Left ventricle myocardium inferior (tissue), 1 donor: ENCODE results near the gene TRAP1. TPM values are rescaled to one million over a fixed set of nuclear protein-coding genes. Genes with fewer than 3 reads are reported as not detected.

Experiments used
- DNase-seq: peaks from one replicate; pipeline ENCODE4 v3.0.0-alpha.2; 2020
- H3K27ac ChIP-seq: fragments of 200-600 bp; replicated peaks from 2 replicates; pipeline ENCODE4 v1.8.0; 2021
- H3K27me3 ChIP-seq: fragments of 200-600 bp; 2 replicates; pipeline ENCODE4 v1.8.0; 2021; ENCODE audit warnings: low read depth
- H3K36me3 ChIP-seq: fragments of 200-600 bp; 2 replicates; pipeline ENCODE4 v1.8.0; 2021
- H3K4me1 ChIP-seq: fragments of 200-600 bp; 2 replicates; pipeline ENCODE4 v1.8.0; 2021
- H3K4me3 ChIP-seq: fragments of 200-600 bp; 2 replicates; pipeline ENCODE4 v1.8.0; 2021; ENCODE audit warnings: mild to moderate bottlenecking, moderate library complexity
- H3K9me3 ChIP-seq: fragments of 200-600 bp; replicated peaks from 2 replicates; pipeline ENCODE4 v1.8.0; 2021
- CTCF ChIP-seq: fragments of 200-600 bp; IDR thresholded peaks from 2 replicates; pipeline ENCODE4 v1.8.0; 2021; ENCODE audit warnings: antibody characterized with exemption, mild to moderate bottlenecking, borderline replicate concordance
- intact Hi-C: fragments of 100-400 bp; cut with micrococcal nuclease; formaldehyde crosslinking; loops from one replicate; pipeline ENCODE4 v1.11.0; 2022
- total RNA-seq: library from RNA; stranded (reverse); fragmentation: NEBNext Ultra II Directional; extraction: Animal tissue kit (Norgen Biotek cat#: 25700); gene quantifications from one replicate; pipeline ENCODE4 v1.2.1, GENCODE V29; 2021
- donor health status: DM: no; HTN: yes; CAD: no; lungs with severe emphysema.

TRAP1 gene
- total RNA-seq, 1 donor from 2014 or later: 128 TPM

- intact Hi-C loops: no loop called here
- DNase-seq: no peak
- TF ChIP-seq CTCF: no peak
- no peak overlapping the region for H3K4me3 ChIP-seq
- H3K27ac ChIP-seq: no peak overlapping the region
- no peaks in the 10 kb centered on the region for H3K9me3 ChIP-seq
- no peaks in the 10 kb centered on the region for H3K27me3 ChIP-seq
- peaks cover 6% of the 10 kb centered on the region for H3K4me1 ChIP-seq
- peaks cover 91% of the 10 kb centered on the region for H3K36me3 ChIP-seq
These were observed 43.2 kb upstream of the TRAP1 start for GRCh38 chr16:3760518-3760917.

GRCh38 chr16:3759736-3760135 lies 42.4 kb upstream of the TRAP1 start:
- intact Hi-C loops: no loop called here
- no peaks in the 10 kb centered on the region for H3K27me3 ChIP-seq
- no peak overlapping the region for H3K4me3 ChIP-seq
- TF ChIP-seq CTCF: no peak
- H3K9me3 ChIP-seq: no peaks in the 10 kb centered on the region
- no peaks in the 10 kb centered on the region for H3K4me1 ChIP-seq
- no peak for DNase-seq
- no peak overlapping the region for H3K27ac ChIP-seq
- peaks cover 88% of the 10 kb centered on the region for H3K36me3 ChIP-seq

GRCh38 chr16:3756113-3756512 lies 38.8 kb upstream of the TRAP1 start:
- TF ChIP-seq CTCF: no peak
- no peaks in the 10 kb centered on the region for H3K27me3 ChIP-seq
- intact Hi-C loops: no loop called here
- H3K9me3 ChIP-seq: no peaks in the 10 kb centered on the region
- no peak overlapping the region for H3K4me3 ChIP-seq
- no peak overlapping the region for H3K27ac ChIP-seq
- H3K4me1 ChIP-seq: peaks cover 4% of the 10 kb centered on the region
- peaks cover 61% of the 10 kb centered on the region for H3K36me3 ChIP-seq
- no peak for DNase-seq

GRCh38 chr16:3755249-3755648 lies 37.9 kb upstream of the TRAP1 start:
- H3K27me3 ChIP-seq: no peaks in the 10 kb centered on the region
- DNase-seq: no peak
- no peak overlapping the region for H3K27ac ChIP-seq
- H3K9me3 ChIP-seq: no peaks in the 10 kb centered on the region
- H3K4me3 ChIP-seq: no peak overlapping the region
- peaks cover 62% of the 10 kb centered on the region for H3K36me3 ChIP-seq
- H3K4me1 ChIP-seq: peaks cover 4% of the 10 kb centered on the region
- TF ChIP-seq CTCF: no peak
- intact Hi-C loops: no loop called here

GRCh38 chr16:3754772-3755171 lies 37.4 kb upstream of the TRAP1 start:
- no peak overlapping the region for H3K4me3 ChIP-seq
- intact Hi-C loops: no loop called here
- no peak overlapping the region for H3K27ac ChIP-seq
- H3K9me3 ChIP-seq: no peaks in the 10 kb centered on the region
- H3K36me3 ChIP-seq: peaks cover 64% of the 10 kb centered on the region
- peaks cover 4% of the 10 kb centered on the region for H3K4me1 ChIP-seq
- TF ChIP-seq CTCF: no peak
- no peaks in the 10 kb centered on the region for H3K27me3 ChIP-seq
- no peak for DNase-seq

- Histone ChIP-seq H3K9me3 (no peaks in the 10 kb centered on the region), H3K4me3 (no peak overlapping the region), H3K4me1 (peaks cover 4% of the 10 kb centered on the region), H3K27ac (no peak overlapping the region), H3K27me3 (no peaks in the 10 kb centered on the region), H3K36me3 (peaks cover 66% of the 10 kb centered on the region)
- TF ChIP-seq CTCF: no peak
- intact Hi-C loops: no loop called here
- no peak for DNase-seq
These were observed 36.9 kb upstream of the TRAP1 start for GRCh38 chr16:3754081-3754703.
